Heart left ventricle (tissue), 13 donors: ENCODE data around the gene FNIP1.

ENCODE experiments used
- CTCF ChIP-seq, 12 donors: fragments of 200-600 bp; sonication (generic) in 4 of 12; IDR thresholded peaks; one replicate each; pipeline versions ENCODE4 v1.5.0 to v1.8.0; 2018 to 2022; ENCODE audit warnings: antibody characterized with exemption in 12 of 12, mild to moderate bottlenecking in 5 of 12
- POLR2A ChIP-seq, 2 donors: fragments of 450-650 bp; IDR thresholded peaks; one replicate each; pipeline ENCODE4 v1.6.1; 2017; ENCODE audit warnings: antibody characterized with exemption in 2 of 2, mild to moderate bottlenecking in 2 of 2, moderate library complexity in 2 of 2
- donor health status: ischemic (EF 13 %, LVEDD 7.1; RV severe dilation, severe dysfunction).
- donor health status: DM: no; HTN: yes; CAD: no.
- donor health status: DM: no; HTN: no; CAD: no.
- donor health status: ischemic (EF 25% LVEDD 6.9; RV normal size, moderate dysfunction).
- donor health status: ischemic (EF 25% LVEDD 5.7; RV mildly dilated, moderate dysfunction).
- donor health status: ischemic (EF 35%, LVEDD 5.7; RV mildly dilated, moderate dysfunction).
- donor health status: nonischemic (EF 11% LVEDD 7.7; RV severe dilation, severe dysfunction).
- donor health status: DM: yes; HTN: yes; CAD: no.
- donor health status: PGD.
- donor health status: ischemic (EF 29% LVEDD 5.4; RV normal size, mild dysfunction).
- donor health status: nonischemic (EF 23%, LVEDD 6.1; RV moderate dilation, normal function).

GRCh38 chr5:131595088-131596033, 201.5 kb downstream of the FNIP1 start:
- no peak for TF ChIP-seq CTCF (IDR thresholded peaks at IDR 0.05)
- no peak for TF ChIP-seq POLR2A (IDR thresholded peaks at IDR 0.05)
